WTC11 (cell line): ENCODE data around the gene SSH2. TPM values are rescaled to one million over a fixed set of nuclear protein-coding genes. Genes with fewer than 3 reads are reported as not detected.

Experiments used
- ATAC-seq: fragments of 200-7000 bp; cut with Tn5 transposase; 2 replicates; pipeline ENCODE4 v1.10.0; 2021; ENCODE audit warnings: mild to moderate bottlenecking, moderate library complexity
- CTCF ChIA-PET: fragments of 300-600 bp; sonication (Branson Sonifier 250); formaldehyde crosslinking; loops from one replicate; lab custom pipeline; 2021; ENCODE audit warnings: antibody characterized with exemption; lab: Charles Lee
- POLR2A ChIA-PET: fragments of 350-600 bp; sonication (Branson Sonifier 250); formaldehyde crosslinking; loops from one replicate; lab custom pipeline; 2021; ENCODE audit warnings: antibody characterized with exemption; lab: Charles Lee
- DNase-seq: peaks from one replicate; pipeline ENCODE4 v3.0.0; 2021; ENCODE audit warnings: low spot score
- H3K27ac Mint-ChIP-seq: 2 replicates; pipeline ENCODE4 v1.8.0; 2021; ENCODE audit warnings: mixed read lengths
- H3K27me3 Mint-ChIP-seq: 2 replicates; pipeline ENCODE4 v1.8.0; 2021; ENCODE audit warnings: low read depth, mild to moderate bottlenecking, moderate library complexity, mixed read lengths
- H3K36me3 Mint-ChIP-seq: 2 replicates; pipeline ENCODE4 v1.8.0; 2021; ENCODE audit warnings: mixed read lengths
- H3K4me1 Mint-ChIP-seq: 2 replicates; pipeline ENCODE4 v1.8.0; 2022; ENCODE audit warnings: mixed read lengths
- H3K4me3 Mint-ChIP-seq: 2 replicates; pipeline ENCODE4 v1.8.0; 2021; ENCODE audit warnings: mild to moderate bottlenecking, moderate library complexity, mixed read lengths
- H3K9me3 Mint-ChIP-seq: 2 replicates; pipeline ENCODE4 v1.8.0; 2021; ENCODE audit warnings: mixed read lengths
- EMX1 ChIP-seq: fragments of 250-450 bp; sonication (Bioruptor Pico); IDR thresholded peaks from 2 replicates; pipeline ENCODE4 v1.8.0; 2021; ENCODE audit warnings: mild to moderate bottlenecking
- FOXK1 ChIP-seq: sonication (generic); formaldehyde crosslinking; IDR thresholded peaks from 2 replicates; pipeline ENCODE4 v1.8.0; 2022; ENCODE audit warnings: mild to moderate bottlenecking, moderate library complexity, missing genetic modification reagents
- HMGA2 ChIP-seq: fragments of 250-450 bp; sonication (Bioruptor Pico); IDR thresholded peaks from 2 replicates; pipeline ENCODE4 v1.4.0; 2021; ENCODE audit warnings: mild to moderate bottlenecking, moderate library complexity
- NFE2L1 ChIP-seq: sonication (generic); formaldehyde crosslinking; IDR thresholded peaks from 2 replicates; pipeline ENCODE4 v1.8.1; 2023; ENCODE audit warnings: missing genetic modification reagents
- RELA ChIP-seq: sonication (generic); formaldehyde crosslinking; IDR thresholded peaks from 2 replicates; pipeline ENCODE4 v1.8.1; 2022; ENCODE audit warnings: missing genetic modification reagents, mild to moderate bottlenecking, borderline replicate concordance
- SP1 ChIP-seq: sonication (generic); formaldehyde crosslinking; conservative IDR thresholded peaks from 2 replicates; pipeline ENCODE4 v1.8.1; 2022; ENCODE audit warnings: missing genetic modification reagents
- ZNF219 ChIP-seq: sonication (generic); formaldehyde crosslinking; IDR thresholded peaks from 2 replicates; pipeline ENCODE4 v1.8.0; 2023; ENCODE audit warnings: missing genetic modification reagents, mild to moderate bottlenecking, borderline replicate concordance
- ZNF232 ChIP-seq: sonication (generic); formaldehyde crosslinking; IDR thresholded peaks from 2 replicates; pipeline ENCODE4 v1.8.0; 2022; ENCODE audit warnings: mild to moderate bottlenecking, missing genetic modification reagents
- ZNF396 ChIP-seq: fragments of 250-450 bp; sonication (Bioruptor Pico); IDR thresholded peaks from 2 replicates; pipeline ENCODE4 v1.8.0; 2021; ENCODE audit warnings: mild to moderate bottlenecking, moderate library complexity, borderline replicate concordance
- total RNA-seq: library from RNA; stranded (reverse); gene quantifications from 3 replicates; pipeline ENCODE4 v1.2.3, GENCODE V29; 2021
- TF ChIP-seq, protein P1 (sequence below): fragments of 250-450 bp; sonication (Bioruptor Pico); IDR thresholded peaks from 2 replicates; pipeline ENCODE4 v1.9.0; 2021; ENCODE audit warnings: moderate library complexity, mild to moderate bottlenecking, inconsistent platforms, borderline replicate concordance
- TF ChIP-seq, protein P2 (sequence below): sonication (generic); formaldehyde crosslinking; IDR thresholded peaks from 2 replicates; pipeline ENCODE4 v1.8.0; 2022; ENCODE audit warnings: mild to moderate bottlenecking, missing genetic modification reagents
- TF ChIP-seq, protein P3 (sequence below): sonication (generic); formaldehyde crosslinking; IDR thresholded peaks from 2 replicates; pipeline ENCODE4 v1.8.0; 2022; ENCODE audit warnings: missing genetic modification reagents
- TF ChIP-seq, protein P4 (sequence below): sonication (generic); formaldehyde crosslinking; IDR thresholded peaks from 2 replicates; pipeline ENCODE4 v1.8.0; 2023; ENCODE audit warnings: missing genetic modification reagents
- TF ChIP-seq, protein P5 (sequence below): sonication (generic); formaldehyde crosslinking; conservative IDR thresholded peaks from 2 replicates; pipeline ENCODE4 v1.8.1; 2022; ENCODE audit warnings: mild to moderate bottlenecking, missing genetic modification reagents
- TF ChIP-seq, protein P6 (sequence below): fragments of 250-450 bp; sonication (Bioruptor Pico); IDR thresholded peaks from 2 replicates; pipeline ENCODE4 v2.1.2; 2022; ENCODE audit warnings: mild to moderate bottlenecking, moderate library complexity
- TF ChIP-seq, protein P7 (sequence below): sonication (generic); formaldehyde crosslinking; IDR thresholded peaks from 2 replicates; pipeline ENCODE4 v1.8.0; 2023; ENCODE audit warnings: mild to moderate bottlenecking, missing genetic modification reagents
- TF ChIP-seq, protein P8 (sequence below): fragments of 250-450 bp; sonication (Bioruptor Pico); IDR thresholded peaks from 2 replicates; pipeline ENCODE4 v1.9.0; 2021; ENCODE audit warnings: mild to moderate bottlenecking, borderline replicate concordance

The SSH2 gene
- total RNA-seq, 1 experiment from 2014 or later = 14.3 TPM

DNA sequence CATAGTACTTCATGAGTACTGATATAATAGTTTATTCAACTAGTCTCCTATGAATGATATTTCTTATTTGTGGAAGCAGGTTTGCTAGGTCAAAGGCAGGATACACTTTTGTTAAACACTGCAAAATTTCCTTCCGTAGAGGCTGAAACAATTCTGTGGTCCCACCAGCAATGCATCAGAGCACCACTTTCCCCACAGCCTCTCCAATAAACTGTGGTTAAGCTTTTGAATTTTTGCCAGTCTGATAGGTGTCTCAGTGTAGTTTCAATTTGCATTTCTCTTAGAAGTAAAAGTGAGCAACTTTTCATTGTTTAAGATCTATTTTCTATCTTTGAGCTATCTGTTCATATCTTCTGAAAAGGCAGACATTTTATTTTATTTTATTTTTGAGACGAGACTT lies 270.9 kb downstream of the SSH2 start:
- TF ChIP-seq, protein P1, sequence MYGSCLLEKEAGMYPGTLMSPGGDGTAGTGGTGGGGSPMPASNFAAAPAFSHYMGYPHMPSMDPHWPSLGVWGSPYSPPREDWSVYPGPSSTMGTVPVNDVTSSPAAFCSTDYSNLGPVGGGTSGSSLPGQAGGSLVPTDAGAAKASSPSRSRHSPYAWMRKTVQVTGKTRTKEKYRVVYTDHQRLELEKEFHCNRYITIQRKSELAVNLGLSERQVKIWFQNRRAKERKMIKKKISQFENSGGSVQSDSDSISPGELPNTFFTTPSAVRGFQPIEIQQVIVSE (CRISPR knock-in tag) = no peak
- TF ChIP-seq SP1 (CRISPR knock-in tag) (no peak), ZNF232 (no peak), RELA (CRISPR knock-in tag) (no peak), EMX1 (CRISPR knock-in tag) (no peak), HMGA2 (CRISPR knock-in tag) (no peak), NFE2L1 (no peak), ZNF396 (CRISPR knock-in tag) (no peak), FOXK1 (CRISPR knock-in tag) (no peak), ZNF219 (no peak)
- TF ChIP-seq, protein P2, sequence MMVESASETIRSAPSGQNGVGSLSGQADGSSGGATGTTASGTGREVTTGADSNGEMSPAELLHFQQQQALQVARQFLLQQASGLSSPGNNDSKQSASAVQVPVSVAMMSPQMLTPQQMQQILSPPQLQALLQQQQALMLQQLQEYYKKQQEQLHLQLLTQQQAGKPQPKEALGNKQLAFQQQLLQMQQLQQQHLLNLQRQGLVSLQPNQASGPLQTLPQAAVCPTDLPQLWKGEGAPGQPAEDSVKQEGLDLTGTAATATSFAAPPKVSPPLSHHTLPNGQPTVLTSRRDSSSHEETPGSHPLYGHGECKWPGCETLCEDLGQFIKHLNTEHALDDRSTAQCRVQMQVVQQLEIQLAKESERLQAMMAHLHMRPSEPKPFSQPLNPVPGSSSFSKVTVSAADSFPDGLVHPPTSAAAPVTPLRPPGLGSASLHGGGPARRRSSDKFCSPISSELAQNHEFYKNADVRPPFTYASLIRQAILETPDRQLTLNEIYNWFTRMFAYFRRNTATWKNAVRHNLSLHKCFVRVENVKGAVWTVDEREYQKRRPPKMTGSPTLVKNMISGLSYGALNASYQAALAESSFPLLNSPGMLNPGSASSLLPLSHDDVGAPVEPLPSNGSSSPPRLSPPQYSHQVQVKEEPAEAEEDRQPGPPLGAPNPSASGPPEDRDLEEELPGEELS (CRISPR knock-in tag) = no peak
- TF ChIP-seq, protein P3, sequence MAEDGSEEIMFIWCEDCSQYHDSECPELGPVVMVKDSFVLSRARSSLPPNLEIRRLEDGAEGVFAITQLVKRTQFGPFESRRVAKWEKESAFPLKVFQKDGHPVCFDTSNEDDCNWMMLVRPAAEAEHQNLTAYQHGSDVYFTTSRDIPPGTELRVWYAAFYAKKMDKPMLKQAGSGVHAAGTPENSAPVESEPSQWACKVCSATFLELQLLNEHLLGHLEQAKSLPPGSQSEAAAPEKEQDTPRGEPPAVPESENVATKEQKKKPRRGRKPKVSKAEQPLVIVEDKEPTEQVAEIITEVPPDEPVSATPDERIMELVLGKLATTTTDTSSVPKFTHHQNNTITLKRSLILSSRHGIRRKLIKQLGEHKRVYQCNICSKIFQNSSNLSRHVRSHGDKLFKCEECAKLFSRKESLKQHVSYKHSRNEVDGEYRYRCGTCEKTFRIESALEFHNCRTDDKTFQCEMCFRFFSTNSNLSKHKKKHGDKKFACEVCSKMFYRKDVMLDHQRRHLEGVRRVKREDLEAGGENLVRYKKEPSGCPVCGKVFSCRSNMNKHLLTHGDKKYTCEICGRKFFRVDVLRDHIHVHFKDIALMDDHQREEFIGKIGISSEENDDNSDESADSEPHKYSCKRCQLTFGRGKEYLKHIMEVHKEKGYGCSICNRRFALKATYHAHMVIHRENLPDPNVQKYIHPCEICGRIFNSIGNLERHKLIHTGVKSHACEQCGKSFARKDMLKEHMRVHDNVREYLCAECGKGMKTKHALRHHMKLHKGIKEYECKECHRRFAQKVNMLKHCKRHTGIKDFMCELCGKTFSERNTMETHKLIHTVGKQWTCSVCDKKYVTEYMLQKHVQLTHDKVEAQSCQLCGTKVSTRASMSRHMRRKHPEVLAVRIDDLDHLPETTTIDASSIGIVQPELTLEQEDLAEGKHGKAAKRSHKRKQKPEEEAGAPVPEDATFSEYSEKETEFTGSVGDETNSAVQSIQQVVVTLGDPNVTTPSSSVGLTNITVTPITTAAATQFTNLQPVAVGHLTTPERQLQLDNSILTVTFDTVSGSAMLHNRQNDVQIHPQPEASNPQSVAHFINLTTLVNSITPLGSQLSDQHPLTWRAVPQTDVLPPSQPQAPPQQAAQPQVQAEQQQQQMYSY (CRISPR knock-in tag) = no peak
- TF ChIP-seq, protein P4, sequence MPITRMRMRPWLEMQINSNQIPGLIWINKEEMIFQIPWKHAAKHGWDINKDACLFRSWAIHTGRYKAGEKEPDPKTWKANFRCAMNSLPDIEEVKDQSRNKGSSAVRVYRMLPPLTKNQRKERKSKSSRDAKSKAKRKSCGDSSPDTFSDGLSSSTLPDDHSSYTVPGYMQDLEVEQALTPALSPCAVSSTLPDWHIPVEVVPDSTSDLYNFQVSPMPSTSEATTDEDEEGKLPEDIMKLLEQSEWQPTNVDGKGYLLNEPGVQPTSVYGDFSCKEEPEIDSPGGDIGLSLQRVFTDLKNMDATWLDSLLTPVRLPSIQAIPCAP (CRISPR knock-in tag) = no peak
- TF ChIP-seq, protein P5, sequence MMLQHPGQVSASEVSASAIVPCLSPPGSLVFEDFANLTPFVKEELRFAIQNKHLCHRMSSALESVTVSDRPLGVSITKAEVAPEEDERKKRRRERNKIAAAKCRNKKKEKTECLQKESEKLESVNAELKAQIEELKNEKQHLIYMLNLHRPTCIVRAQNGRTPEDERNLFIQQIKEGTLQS (CRISPR knock-in tag) = no peak
- TF ChIP-seq, protein P6, sequence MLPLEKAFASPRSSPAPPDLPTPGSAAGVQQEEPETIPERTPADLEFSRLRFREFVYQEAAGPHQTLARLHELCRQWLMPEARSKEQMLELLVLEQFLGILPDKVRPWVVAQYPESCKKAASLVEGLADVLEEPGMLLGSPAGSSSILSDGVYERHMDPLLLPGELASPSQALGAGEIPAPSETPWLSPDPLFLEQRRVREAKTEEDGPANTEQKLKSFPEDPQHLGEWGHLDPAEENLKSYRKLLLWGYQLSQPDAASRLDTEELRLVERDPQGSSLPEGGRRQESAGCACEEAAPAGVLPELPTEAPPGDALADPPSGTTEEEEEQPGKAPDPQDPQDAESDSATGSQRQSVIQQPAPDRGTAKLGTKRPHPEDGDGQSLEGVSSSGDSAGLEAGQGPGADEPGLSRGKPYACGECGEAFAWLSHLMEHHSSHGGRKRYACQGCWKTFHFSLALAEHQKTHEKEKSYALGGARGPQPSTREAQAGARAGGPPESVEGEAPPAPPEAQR (CRISPR knock-in tag) = no peak
- TF ChIP-seq, protein P7, sequence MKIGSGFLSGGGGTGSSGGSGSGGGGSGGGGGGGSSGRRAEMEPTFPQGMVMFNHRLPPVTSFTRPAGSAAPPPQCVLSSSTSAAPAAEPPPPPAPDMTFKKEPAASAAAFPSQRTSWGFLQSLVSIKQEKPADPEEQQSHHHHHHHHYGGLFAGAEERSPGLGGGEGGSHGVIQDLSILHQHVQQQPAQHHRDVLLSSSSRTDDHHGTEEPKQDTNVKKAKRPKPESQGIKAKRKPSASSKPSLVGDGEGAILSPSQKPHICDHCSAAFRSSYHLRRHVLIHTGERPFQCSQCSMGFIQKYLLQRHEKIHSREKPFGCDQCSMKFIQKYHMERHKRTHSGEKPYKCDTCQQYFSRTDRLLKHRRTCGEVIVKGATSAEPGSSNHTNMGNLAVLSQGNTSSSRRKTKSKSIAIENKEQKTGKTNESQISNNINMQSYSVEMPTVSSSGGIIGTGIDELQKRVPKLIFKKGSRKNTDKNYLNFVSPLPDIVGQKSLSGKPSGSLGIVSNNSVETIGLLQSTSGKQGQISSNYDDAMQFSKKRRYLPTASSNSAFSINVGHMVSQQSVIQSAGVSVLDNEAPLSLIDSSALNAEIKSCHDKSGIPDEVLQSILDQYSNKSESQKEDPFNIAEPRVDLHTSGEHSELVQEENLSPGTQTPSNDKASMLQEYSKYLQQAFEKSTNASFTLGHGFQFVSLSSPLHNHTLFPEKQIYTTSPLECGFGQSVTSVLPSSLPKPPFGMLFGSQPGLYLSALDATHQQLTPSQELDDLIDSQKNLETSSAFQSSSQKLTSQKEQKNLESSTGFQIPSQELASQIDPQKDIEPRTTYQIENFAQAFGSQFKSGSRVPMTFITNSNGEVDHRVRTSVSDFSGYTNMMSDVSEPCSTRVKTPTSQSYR (CRISPR knock-in tag) = no peak
- TF ChIP-seq, protein P8, sequence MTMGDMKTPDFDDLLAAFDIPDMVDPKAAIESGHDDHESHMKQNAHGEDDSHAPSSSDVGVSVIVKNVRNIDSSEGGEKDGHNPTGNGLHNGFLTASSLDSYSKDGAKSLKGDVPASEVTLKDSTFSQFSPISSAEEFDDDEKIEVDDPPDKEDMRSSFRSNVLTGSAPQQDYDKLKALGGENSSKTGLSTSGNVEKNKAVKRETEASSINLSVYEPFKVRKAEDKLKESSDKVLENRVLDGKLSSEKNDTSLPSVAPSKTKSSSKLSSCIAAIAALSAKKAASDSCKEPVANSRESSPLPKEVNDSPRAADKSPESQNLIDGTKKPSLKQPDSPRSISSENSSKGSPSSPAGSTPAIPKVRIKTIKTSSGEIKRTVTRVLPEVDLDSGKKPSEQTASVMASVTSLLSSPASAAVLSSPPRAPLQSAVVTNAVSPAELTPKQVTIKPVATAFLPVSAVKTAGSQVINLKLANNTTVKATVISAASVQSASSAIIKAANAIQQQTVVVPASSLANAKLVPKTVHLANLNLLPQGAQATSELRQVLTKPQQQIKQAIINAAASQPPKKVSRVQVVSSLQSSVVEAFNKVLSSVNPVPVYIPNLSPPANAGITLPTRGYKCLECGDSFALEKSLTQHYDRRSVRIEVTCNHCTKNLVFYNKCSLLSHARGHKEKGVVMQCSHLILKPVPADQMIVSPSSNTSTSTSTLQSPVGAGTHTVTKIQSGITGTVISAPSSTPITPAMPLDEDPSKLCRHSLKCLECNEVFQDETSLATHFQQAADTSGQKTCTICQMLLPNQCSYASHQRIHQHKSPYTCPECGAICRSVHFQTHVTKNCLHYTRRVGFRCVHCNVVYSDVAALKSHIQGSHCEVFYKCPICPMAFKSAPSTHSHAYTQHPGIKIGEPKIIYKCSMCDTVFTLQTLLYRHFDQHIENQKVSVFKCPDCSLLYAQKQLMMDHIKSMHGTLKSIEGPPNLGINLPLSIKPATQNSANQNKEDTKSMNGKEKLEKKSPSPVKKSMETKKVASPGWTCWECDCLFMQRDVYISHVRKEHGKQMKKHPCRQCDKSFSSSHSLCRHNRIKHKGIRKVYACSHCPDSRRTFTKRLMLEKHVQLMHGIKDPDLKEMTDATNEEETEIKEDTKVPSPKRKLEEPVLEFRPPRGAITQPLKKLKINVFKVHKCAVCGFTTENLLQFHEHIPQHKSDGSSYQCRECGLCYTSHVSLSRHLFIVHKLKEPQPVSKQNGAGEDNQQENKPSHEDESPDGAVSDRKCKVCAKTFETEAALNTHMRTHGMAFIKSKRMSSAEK (CRISPR knock-in tag) = no peak
- Mint-ChIP-seq H3K4me3 (no peak overlapping the region), H3K9me3 (no peaks in the 10 kb centered on the region), H3K36me3 (peaks cover 3% of the 10 kb centered on the region), H3K27ac (0 out of 2 replicates have a peak overlapping the region, but pooled peaks have one; percentile 23), H3K27me3 (no peaks in the 10 kb centered on the region), H3K4me1 (peaks cover 6% of the 10 kb centered on the region)
- ChIA-PET POLR2A (no interaction called here), CTCF (interaction anchor here (1.0 kb wide), 1 partner anchor 20 kb away, joined by 4 read pairs; no protein-coding TSS in a partner anchor)
- ATAC-seq = no peak
- no peak for DNase-seq
